DMS79 (cell line): ENCODE measurements around the gene NDUFA12.

Source experiments
- DNase-seq: peaks from one replicate; lab custom pipeline; 2025; lab: John Stamatoyannopoulos, UW

The NDUFA12 gene

GRCh38 chr12:94940771-94941170 is 62.7 kb downstream of the NDUFA12 start:
- no peak for DNase-seq

- DNase-seq = no peak
Measured at GRCh38 chr12:94938583-94938982, 64.9 kb downstream of the NDUFA12 start.

- no peak for DNase-seq
Measured at GRCh38 chr12:94930772-94931171, 72.7 kb downstream of the NDUFA12 start.

GRCh38 chr12:94930216-94930654 is 73.3 kb downstream of the NDUFA12 start:
- DNase-seq = peak; percentile 5

GRCh38 chr12:94929780-94930179 is 73.7 kb downstream of the NDUFA12 start:
- DNase-seq = no peak

- DNase-seq = no peak
Measured at GRCh38 chr12:94925729-94926128, 77.8 kb downstream of the NDUFA12 start.

- no peak for DNase-seq
Measured at GRCh38 chr12:94925206-94925605, 78.3 kb downstream of the NDUFA12 start.

GRCh38 chr12:94922561-94922960 is 80.9 kb downstream of the NDUFA12 start:
- DNase-seq = no peak
